Calu3 (cell line): ENCODE data around the gene PRSS1. TPM values are rescaled to one million over a fixed set of nuclear protein-coding genes. Genes with fewer than 3 reads are reported as not detected.
A peak's percentile ranks its signal among the peaks of the same experiment; 100 is the strongest.
"Not testable (repeated sequence)": the region's sequence is repeated elsewhere in the genome, so short reads cannot be mapped to it uniquely, and the experiment has no call there.

Experiments used
- Bru-seq: library from RNA; stranded (reverse); fragments of 400-500 nt; gene quantifications from one replicate; lab custom pipeline; 2021; lab: Mats Ljungman, UMichigan
- BruChase-seq, 2 experiments: library from RNA; stranded (reverse); fragments of 400-500 nt; gene quantifications; one replicate each; lab custom pipeline; 2021; lab: Mats Ljungman, UMichigan
- BruUV-seq: library from RNA; stranded (reverse); fragments of 400-500 nt; replicated peaks from 2 replicates; lab custom pipeline; 2021; lab: Mats Ljungman, UMichigan
- CTCF ChIA-PET: fragments of 300-600 bp; sonication (Branson Sonifier 250); formaldehyde crosslinking; loops from one replicate; lab custom pipeline; 2022; ENCODE audit warnings: antibody characterized with exemption; lab: Charles Lee
- DNase-seq: peaks from one replicate; pipeline ENCODE4 v3.0.0; 2022
- H3K27ac Mint-ChIP-seq: one replicate; pipeline ENCODE4 v1.8.0; 2022; ENCODE audit warnings: mixed read lengths; ENCODE audit not compliant: unreplicated experiment
- H3K27me3 Mint-ChIP-seq: one replicate; pipeline ENCODE4 v1.8.0; 2022; ENCODE audit warnings: mixed read lengths; ENCODE audit not compliant: unreplicated experiment
- H3K36me3 Mint-ChIP-seq: one replicate; pipeline ENCODE4 v1.8.0; 2022; ENCODE audit warnings: mild to moderate bottlenecking, moderate library complexity, mixed read lengths; ENCODE audit not compliant: insufficient read depth, unreplicated experiment
- H3K4me1 Mint-ChIP-seq: one replicate; pipeline ENCODE4 v1.8.0; 2022; ENCODE audit warnings: mild to moderate bottlenecking, low read depth, mixed read lengths; ENCODE audit not compliant: unreplicated experiment
- H3K4me3 Mint-ChIP-seq: one replicate; pipeline ENCODE4 v1.8.0; 2022; ENCODE audit warnings: mild to moderate bottlenecking, low read depth, moderate library complexity, mixed read lengths; ENCODE audit not compliant: unreplicated experiment
- H3K9me3 Mint-ChIP-seq: one replicate; pipeline ENCODE4 v1.8.0; 2022; ENCODE audit warnings: low read depth, mixed read lengths; ENCODE audit not compliant: unreplicated experiment
- intact Hi-C: fragments of 100-400 bp; cut with micrococcal nuclease; formaldehyde crosslinking; loops from one replicate; pipeline ENCODE4 v1.10.0; 2022; ENCODE audit not compliant: unreplicated experiment
- long read RNA-seq: library from polyadenylated mRNA; stranded (forward); transcript quantifications from one replicate; pipeline ENCODE4 v2.0.0, GENCODE V29; 2022
- total RNA-seq: library from RNA; stranded (reverse); gene quantifications from 2 replicates; pipeline ENCODE4 v1.2.3, GENCODE V29; 2022
- TF ChIP-seq, protein P1 (sequence below): fragments of 200-600 bp; IDR thresholded peaks from one replicate; pipeline ENCODE4 v1.8.0; 2022; ENCODE audit warnings: antibody characterized with exemption; ENCODE audit not compliant: unreplicated experiment

The PRSS1 gene
- total RNA-seq (12.4 and 16.8 TPM in 2 replicates), Bru-seq, nascent RNA (percentile 35 among the genes with signal in this experiment), BruChase-seq, experiment 1, labeled RNA remaining after a 6-hour chase (percentile 49 among the genes with signal in this experiment), BruChase-seq, experiment 2, labeled RNA remaining after a 2-hour chase (percentile 39 among the genes with signal in this experiment)
- long read RNA-seq, transcript PRSS1-201 (5 exons, 800 nt): major isoform, 26 of 26 reads
- long read RNA-seq, partial matches to known transcripts: 0 of 26 reads
- long read RNA-seq, other reads (novel, unspliced or antisense): 0 of 26 reads

DNA sequence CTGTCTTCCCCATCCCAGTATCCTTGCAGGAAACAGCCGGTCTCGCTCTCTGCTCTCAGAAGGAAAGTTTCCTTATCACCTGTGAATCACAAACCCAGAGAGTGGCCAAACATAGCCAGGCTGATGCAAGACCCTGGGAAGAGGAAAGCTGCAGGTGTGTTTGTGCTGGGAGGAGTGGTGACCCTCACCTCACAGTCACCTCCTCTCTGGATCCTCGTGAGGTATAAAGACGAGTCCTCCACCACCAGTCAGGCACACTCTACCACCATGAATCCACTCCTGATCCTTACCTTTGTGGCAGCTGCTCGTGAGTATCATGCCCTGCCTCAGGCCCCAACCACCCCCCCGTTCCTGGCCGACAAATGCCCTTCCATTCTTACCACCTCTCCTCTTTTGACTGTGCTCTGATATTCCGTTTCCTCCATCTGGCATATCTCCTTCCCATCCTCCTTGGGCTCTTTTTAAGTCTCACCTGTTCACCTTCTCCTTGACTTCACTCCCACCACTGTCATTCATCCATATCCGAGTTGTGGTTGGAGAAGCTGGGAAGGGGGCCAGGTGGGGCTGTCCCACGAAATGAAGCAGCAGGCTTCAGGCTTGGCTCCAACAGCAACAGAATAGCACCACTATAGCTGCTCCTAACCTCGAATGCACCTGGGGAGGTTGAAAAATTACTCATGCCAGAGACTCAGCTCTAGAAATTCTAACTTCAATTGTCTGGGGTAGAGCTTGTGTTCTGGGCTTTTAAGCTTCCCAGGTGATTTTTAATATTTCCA is at the start of gene PRSS1:
TSS of gene PRSS1 (plus strand) at position 255 of the 776 bp plus-strand sequence. CDS start at position 268, 13 bp downstream.
- H3K4me3 Mint-ChIP-seq: peak within 1 kb of the TSS; percentile 13
- peaks cover 63% of the 10 kb centered on the region for H3K27me3 Mint-ChIP-seq
- peak within 1 kb of the TSS; percentile 70 for H3K27ac Mint-ChIP-seq

DNA sequence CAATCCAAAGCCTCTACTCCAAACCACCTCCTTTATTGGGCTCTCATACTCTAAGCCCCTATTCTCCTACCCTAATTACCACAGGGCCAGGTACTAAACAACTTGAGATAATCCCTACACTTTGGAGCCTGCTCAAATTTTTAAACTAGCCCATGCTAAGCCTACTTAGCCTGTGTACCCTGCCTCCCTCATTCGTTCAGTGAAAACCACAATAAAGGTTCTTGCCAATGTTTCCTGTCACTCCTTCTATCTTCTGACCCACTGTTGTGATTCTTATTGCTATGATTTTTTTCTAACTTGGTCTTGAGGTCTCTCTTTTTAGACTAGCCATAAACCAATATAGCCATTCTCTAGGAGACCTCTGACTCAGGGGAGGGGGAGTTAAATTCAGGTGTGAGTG is 48.3 kb upstream of the PRSS1 start:
- H3K9me3 Mint-ChIP-seq, DNase-seq, intact Hi-C loops, BruUV-seq, H3K36me3 Mint-ChIP-seq, H3K27ac Mint-ChIP-seq, H3K27me3 Mint-ChIP-seq, H3K4me3 Mint-ChIP-seq, CTCF ChIA-PET: not testable (repeated sequence)
- peaks cover 21% of the 10 kb centered on the region for H3K4me1 Mint-ChIP-seq

More for the DNA sequence above, at the start of gene PRSS1:
- H3K9me3 Mint-ChIP-seq: no peaks in the 10 kb centered on the region
- BruUV-seq: TSS peak; percentile 77
- H3K4me1 Mint-ChIP-seq: peaks cover 23% of the 10 kb centered on the region
- CTCF ChIA-PET: interaction anchor here (0.8 to 2.1 kb wide), 4 partner anchors 10 to 33 kb away, joined by 3 to 5 read pairs (median 4); no protein-coding TSS in a partner anchor
- TF ChIP-seq, protein P1, sequence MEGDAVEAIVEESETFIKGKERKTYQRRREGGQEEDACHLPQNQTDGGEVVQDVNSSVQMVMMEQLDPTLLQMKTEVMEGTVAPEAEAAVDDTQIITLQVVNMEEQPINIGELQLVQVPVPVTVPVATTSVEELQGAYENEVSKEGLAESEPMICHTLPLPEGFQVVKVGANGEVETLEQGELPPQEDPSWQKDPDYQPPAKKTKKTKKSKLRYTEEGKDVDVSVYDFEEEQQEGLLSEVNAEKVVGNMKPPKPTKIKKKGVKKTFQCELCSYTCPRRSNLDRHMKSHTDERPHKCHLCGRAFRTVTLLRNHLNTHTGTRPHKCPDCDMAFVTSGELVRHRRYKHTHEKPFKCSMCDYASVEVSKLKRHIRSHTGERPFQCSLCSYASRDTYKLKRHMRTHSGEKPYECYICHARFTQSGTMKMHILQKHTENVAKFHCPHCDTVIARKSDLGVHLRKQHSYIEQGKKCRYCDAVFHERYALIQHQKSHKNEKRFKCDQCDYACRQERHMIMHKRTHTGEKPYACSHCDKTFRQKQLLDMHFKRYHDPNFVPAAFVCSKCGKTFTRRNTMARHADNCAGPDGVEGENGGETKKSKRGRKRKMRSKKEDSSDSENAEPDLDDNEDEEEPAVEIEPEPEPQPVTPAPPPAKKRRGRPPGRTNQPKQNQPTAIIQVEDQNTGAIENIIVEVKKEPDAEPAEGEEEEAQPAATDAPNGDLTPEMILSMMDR: no peak
- no peaks in the 10 kb centered on the region for H3K36me3 Mint-ChIP-seq
- intact Hi-C loops: no loop called here
- peak; percentile 41 for DNase-seq

DNA sequence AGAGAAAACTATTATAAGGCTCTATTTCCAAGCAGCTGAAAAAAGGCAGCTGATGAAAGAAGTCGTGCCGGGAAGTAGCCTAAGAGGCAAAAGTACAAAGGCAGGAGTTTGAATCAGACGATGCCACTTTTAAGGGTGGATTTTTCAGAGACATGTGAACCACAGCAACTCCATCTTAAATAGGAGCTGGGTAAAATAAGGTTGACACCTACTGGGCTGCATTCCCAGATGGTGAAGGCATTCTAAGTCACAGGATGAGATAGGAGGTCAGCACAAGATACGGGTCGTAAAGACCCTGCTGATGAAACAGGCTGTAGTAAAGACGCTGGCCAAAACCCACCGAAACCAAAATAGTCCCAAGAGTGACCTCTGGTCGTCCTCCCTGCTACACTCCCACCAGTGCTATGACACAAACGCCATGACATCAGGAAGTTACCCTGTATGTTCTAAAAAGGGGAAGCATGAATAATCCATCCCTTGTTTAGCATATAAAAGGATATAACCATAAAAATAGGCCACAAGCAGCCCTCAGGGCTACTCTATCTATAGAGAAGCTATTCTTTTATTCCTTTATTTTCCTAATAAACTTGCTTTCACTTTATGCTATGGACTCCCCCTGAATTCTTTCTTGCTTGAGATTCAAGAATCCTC is 45.5 kb upstream of the PRSS1 start:
- H3K9me3 Mint-ChIP-seq: no peaks in the 10 kb centered on the region
- H3K4me3 Mint-ChIP-seq: no peak overlapping the region
- BruUV-seq: no TSS peak
- DNase-seq: no peak
- CTCF ChIA-PET: no interaction called here
- intact Hi-C loops: no loop called here
- TF ChIP-seq, protein P1: no peak
- no peak overlapping the region for H3K27ac Mint-ChIP-seq
- no peaks in the 10 kb centered on the region for H3K4me1 Mint-ChIP-seq
- H3K36me3 Mint-ChIP-seq: no peaks in the 10 kb centered on the region
- peaks cover 7% of the 10 kb centered on the region for H3K27me3 Mint-ChIP-seq

DNA sequence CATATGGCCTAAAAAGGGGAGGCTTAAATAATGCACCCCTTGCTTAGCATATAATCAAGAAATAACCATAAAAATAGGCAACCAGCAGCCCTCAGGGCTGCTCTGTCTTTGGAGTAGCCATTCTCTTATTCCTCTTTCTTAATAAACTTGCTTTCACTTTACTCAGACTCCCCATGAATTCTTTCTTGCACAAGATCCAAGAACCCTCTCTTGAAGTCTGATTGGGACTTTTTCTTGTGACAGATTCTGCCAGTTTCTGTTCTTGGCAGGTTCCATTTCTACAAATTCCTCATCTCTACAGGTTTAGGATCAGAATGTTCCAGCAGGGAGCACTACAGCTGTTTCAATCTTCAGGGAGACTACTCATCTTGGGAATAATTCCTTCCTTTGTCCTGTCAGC is 40.5 kb upstream of the PRSS1 start:
- BruUV-seq, intact Hi-C loops, H3K27ac Mint-ChIP-seq, H3K4me3 Mint-ChIP-seq, CTCF ChIA-PET, DNase-seq, H3K9me3 Mint-ChIP-seq, H3K36me3 Mint-ChIP-seq: not testable (repeated sequence)
- H3K4me1 Mint-ChIP-seq: peaks cover 12% of the 10 kb centered on the region
- peaks cover 55% of the 10 kb centered on the region for H3K27me3 Mint-ChIP-seq

DNA sequence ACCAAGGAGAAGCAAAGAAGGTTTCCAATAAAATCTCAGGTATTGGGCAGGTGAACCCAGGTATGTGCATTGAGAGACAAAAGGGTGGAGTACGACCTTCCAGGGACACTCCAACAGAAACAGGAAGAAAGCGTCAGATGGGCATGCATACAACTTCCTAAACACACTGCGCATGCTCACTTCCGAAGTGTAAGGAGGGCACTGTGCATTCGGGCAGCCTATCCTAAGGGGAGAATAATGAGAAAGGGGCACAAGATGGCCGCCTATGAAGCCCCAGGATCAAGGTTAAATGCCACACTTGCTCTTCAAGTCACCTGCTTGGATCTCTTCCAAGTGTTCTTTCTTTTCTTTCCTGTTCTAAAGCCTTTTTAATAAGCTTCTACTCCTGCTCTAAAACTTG is 39.4 kb upstream of the PRSS1 start:
- BruUV-seq: no TSS peak
- CTCF ChIA-PET: interaction anchor here (1.1 kb wide), 1 partner anchor 74 kb away, joined by 4 read pairs; no protein-coding TSS in a partner anchor
- no peak for DNase-seq
- H3K9me3 Mint-ChIP-seq: no peaks in the 10 kb centered on the region
- intact Hi-C loops: loop anchor here (5.0 kb wide), 1 partner anchor 78 kb away; no protein-coding TSS in a partner anchor
- H3K4me1 Mint-ChIP-seq: peaks cover 12% of the 10 kb centered on the region
- H3K27ac Mint-ChIP-seq: no peak overlapping the region
- H3K27me3 Mint-ChIP-seq: peaks cover 66% of the 10 kb centered on the region
- TF ChIP-seq, protein P1: no peak
- no peaks in the 10 kb centered on the region for H3K36me3 Mint-ChIP-seq
- no peak overlapping the region for H3K4me3 Mint-ChIP-seq
